ENCODE results near the gene USP25.

The USP25 gene

GRCh38 chr21:15856813-15857212 is 127.0 kb downstream of the USP25 start:
- H2BK120ac ChIP-seq (ENCODE audit: low read depth, low read length): no peak overlapping the region
- H3K4me1 ChIP-seq (ENCODE audit: control insufficient read depth, low read depth, low read length): no peaks in the 10 kb centered on the region
- H2AK5ac ChIP-seq (ENCODE audit: low read length): no peak overlapping the region
- no peak overlapping the region for H3K18ac ChIP-seq (ENCODE audit: low read length)
- H3K27ac ChIP-seq (ENCODE audit: low read depth, low read length): no peak overlapping the region
- no peak overlapping the region for H4K5ac ChIP-seq (ENCODE audit: low read length)
- H3K4me3 ChIP-seq (ENCODE audit: low read length): no peak overlapping the region
- H3K23ac ChIP-seq (ENCODE audit: low read length): no peak overlapping the region
- no peak overlapping the region for H4K8ac ChIP-seq (ENCODE audit: low read depth, low read length)
- no peak overlapping the region for H2BK15ac ChIP-seq (replicated peaks; ENCODE audit: low read depth)
- H3K9ac ChIP-seq (ENCODE audit: low read length): no peak overlapping the region
- DNase-seq: no peak
- no peak overlapping the region for H2BK5ac ChIP-seq (ENCODE audit: low read length)
- no CpG with 5 or more reads among the region's 1 CpG for WGBS (ENCODE audit: extremely low coverage, insufficient coverage, low lambda C conversion rate)
- no peak overlapping the region for H3K4me2 ChIP-seq (ENCODE audit: low read length)
- peaks cover 4% of the 10 kb centered on the region for H3K79me1 ChIP-seq (ENCODE audit: low read length)
- no peaks in the 10 kb centered on the region for H3K36me3 ChIP-seq (ENCODE audit: control insufficient read depth, insufficient read depth, low read length)
- H3K4ac ChIP-seq (ENCODE audit: low read depth, low read length): no peak overlapping the region
- no peak overlapping the region for H3K56ac ChIP-seq (ENCODE audit: low read length)
- no peaks in the 10 kb centered on the region for H3K79me2 ChIP-seq (ENCODE audit: control insufficient read depth, insufficient read depth, low read length)
- no peaks in the 10 kb centered on the region for H3K27me3 ChIP-seq (ENCODE audit: insufficient read depth, low read length, poor library complexity)

- no peak overlapping the region for H4K5ac ChIP-seq (ENCODE audit: low read length)
- no peaks in the 10 kb centered on the region for H3K27me3 ChIP-seq (ENCODE audit: insufficient read depth, low read length, poor library complexity)
- H2AK5ac ChIP-seq (ENCODE audit: low read length): no peak overlapping the region
- H2BK15ac ChIP-seq (replicated peaks; ENCODE audit: low read depth): no peak overlapping the region
- H3K18ac ChIP-seq (ENCODE audit: low read length): no peak overlapping the region
- H3K4me3 ChIP-seq (ENCODE audit: low read length): no peak overlapping the region
- no peak overlapping the region for H2BK120ac ChIP-seq (ENCODE audit: low read depth, low read length)
- no peak for DNase-seq
- no peak overlapping the region for H3K4me2 ChIP-seq (ENCODE audit: low read length)
- H3K79me2 ChIP-seq (ENCODE audit: control insufficient read depth, insufficient read depth, low read length): no peaks in the 10 kb centered on the region
- peaks cover 4% of the 10 kb centered on the region for H3K79me1 ChIP-seq (ENCODE audit: low read length)
- H3K36me3 ChIP-seq (ENCODE audit: control insufficient read depth, insufficient read depth, low read length): no peaks in the 10 kb centered on the region
- no peak overlapping the region for H3K27ac ChIP-seq (ENCODE audit: low read depth, low read length)
- no peaks in the 10 kb centered on the region for H3K4me1 ChIP-seq (ENCODE audit: control insufficient read depth, low read depth, low read length)
- 100% methylated on average over 1 of the region's 2 CpGs for WGBS (ENCODE audit: extremely low coverage, insufficient coverage, low lambda C conversion rate)
- H3K56ac ChIP-seq (ENCODE audit: low read length): no peak overlapping the region
- no peak overlapping the region for H3K4ac ChIP-seq (ENCODE audit: low read depth, low read length)
- no peak overlapping the region for H3K9ac ChIP-seq (ENCODE audit: low read length)
- H4K8ac ChIP-seq (ENCODE audit: low read depth, low read length): no peak overlapping the region
- H3K23ac ChIP-seq (ENCODE audit: low read length): no peak overlapping the region
- H2BK5ac ChIP-seq (ENCODE audit: low read length): no peak overlapping the region
Observed at GRCh38 chr21:15857740-15858139, 128.0 kb downstream of the USP25 start.

DNA sequence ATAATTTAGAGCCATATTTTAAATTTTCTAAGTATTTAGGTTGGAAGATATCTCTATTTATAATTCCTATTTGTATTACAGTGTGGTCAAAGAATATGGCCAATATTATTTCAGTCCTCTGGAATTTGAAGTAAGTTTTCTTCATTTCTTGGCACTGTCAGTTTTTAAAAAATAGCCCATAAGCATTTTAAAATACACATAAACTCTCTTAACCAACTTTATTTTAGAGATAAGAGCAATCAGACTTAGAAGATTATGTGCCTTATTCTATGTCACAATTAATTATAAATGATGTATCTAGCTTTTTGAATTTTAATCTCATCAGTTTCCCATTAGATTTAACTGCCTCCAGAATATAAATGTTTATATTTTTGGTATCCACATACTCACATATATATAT is 130.8 kb downstream of the USP25 start:
- H3K4me2 ChIP-seq (ENCODE audit: low read length): no peak overlapping the region
- no peaks in the 10 kb centered on the region for H3K79me2 ChIP-seq (ENCODE audit: control insufficient read depth, insufficient read depth, low read length)
- H3K4me3 ChIP-seq (ENCODE audit: low read length): no peak overlapping the region
- no peak overlapping the region for H3K27ac ChIP-seq (ENCODE audit: low read depth, low read length)
- no peak overlapping the region for H3K56ac ChIP-seq (ENCODE audit: low read length)
- no peaks in the 10 kb centered on the region for H3K4me1 ChIP-seq (ENCODE audit: control insufficient read depth, low read depth, low read length)
- H3K36me3 ChIP-seq (ENCODE audit: control insufficient read depth, insufficient read depth, low read length): no peaks in the 10 kb centered on the region
- no peak overlapping the region for H2AK5ac ChIP-seq (ENCODE audit: low read length)
- peaks cover 1% of the 10 kb centered on the region for H3K79me1 ChIP-seq (ENCODE audit: low read length)
- no peak overlapping the region for H3K4ac ChIP-seq (ENCODE audit: low read depth, low read length)
- no peak overlapping the region for H4K5ac ChIP-seq (ENCODE audit: low read length)
- no peak overlapping the region for H2BK15ac ChIP-seq (replicated peaks; ENCODE audit: low read depth)
- no peak overlapping the region for H3K9ac ChIP-seq (ENCODE audit: low read length)
- no peak overlapping the region for H3K18ac ChIP-seq (ENCODE audit: low read length)
- no peak overlapping the region for H4K8ac ChIP-seq (ENCODE audit: low read depth, low read length)
- no peak for DNase-seq
- H3K27me3 ChIP-seq (ENCODE audit: insufficient read depth, low read length, poor library complexity): no peaks in the 10 kb centered on the region
- H3K23ac ChIP-seq (ENCODE audit: low read length): no peak overlapping the region
- no peak overlapping the region for H2BK120ac ChIP-seq (ENCODE audit: low read depth, low read length)
- H2BK5ac ChIP-seq (ENCODE audit: low read length): no peak overlapping the region

DNA sequence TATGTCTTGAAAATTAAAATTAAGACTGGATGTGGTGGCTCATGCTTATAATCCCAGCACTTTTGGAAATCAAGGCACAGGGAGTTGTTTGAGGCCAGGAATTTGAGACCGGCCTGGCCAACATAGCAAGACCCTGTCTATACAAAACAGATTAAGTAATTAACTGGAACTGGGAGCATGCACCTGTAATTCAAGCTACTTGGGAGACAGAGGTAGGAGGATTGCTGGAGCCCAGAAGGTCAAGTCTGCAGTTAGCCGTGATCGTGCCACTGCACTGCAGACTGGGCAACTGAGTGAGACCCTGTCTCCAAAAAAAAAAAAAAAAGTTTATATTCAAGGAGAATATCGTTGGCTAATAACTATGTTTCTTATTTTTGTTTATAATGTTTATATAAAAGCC is 139.2 kb downstream of the USP25 start:
- no peaks in the 10 kb centered on the region for H3K79me2 ChIP-seq (ENCODE audit: control insufficient read depth, insufficient read depth, low read length)
- DNase-seq: no peak
- no peaks in the 10 kb centered on the region for H3K79me1 ChIP-seq (ENCODE audit: low read length)
- no peak overlapping the region for H3K27ac ChIP-seq (ENCODE audit: low read depth, low read length)
- H2BK5ac ChIP-seq (ENCODE audit: low read length): no peak overlapping the region
- no peak overlapping the region for H4K5ac ChIP-seq (ENCODE audit: low read length)
- H3K23ac ChIP-seq (ENCODE audit: low read length): no peak overlapping the region
- H3K36me3 ChIP-seq (ENCODE audit: control insufficient read depth, insufficient read depth, low read length): no peaks in the 10 kb centered on the region
- no peak overlapping the region for H3K56ac ChIP-seq (ENCODE audit: low read length)
- no peak overlapping the region for H2BK15ac ChIP-seq (replicated peaks; ENCODE audit: low read depth)
- H2BK120ac ChIP-seq (ENCODE audit: low read depth, low read length): no peak overlapping the region
- H4K8ac ChIP-seq (ENCODE audit: low read depth, low read length): no peak overlapping the region
- no peak overlapping the region for H3K4ac ChIP-seq (ENCODE audit: low read depth, low read length)
- no peaks in the 10 kb centered on the region for H3K4me1 ChIP-seq (ENCODE audit: control insufficient read depth, low read depth, low read length)
- no CpG with 5 or more reads among the region's 4 CpGs for WGBS (ENCODE audit: extremely low coverage, insufficient coverage, low lambda C conversion rate)
- no peak overlapping the region for H3K9ac ChIP-seq (ENCODE audit: low read length)
- no peak overlapping the region for H2AK5ac ChIP-seq (ENCODE audit: low read length)
- no peak overlapping the region for H3K18ac ChIP-seq (ENCODE audit: low read length)
- H3K27me3 ChIP-seq (ENCODE audit: insufficient read depth, low read length, poor library complexity): no peaks in the 10 kb centered on the region
- H3K4me3 ChIP-seq (ENCODE audit: low read length): no peak overlapping the region
- H3K4me2 ChIP-seq (ENCODE audit: low read length): no peak overlapping the region

- no peak overlapping the region for H3K23ac ChIP-seq (ENCODE audit: low read length)
- no peaks in the 10 kb centered on the region for H3K79me1 ChIP-seq (ENCODE audit: low read length)
- no peaks in the 10 kb centered on the region for H3K79me2 ChIP-seq (ENCODE audit: control insufficient read depth, insufficient read depth, low read length)
- H3K4ac ChIP-seq (ENCODE audit: low read depth, low read length): no peak overlapping the region
- H3K18ac ChIP-seq (ENCODE audit: low read length): no peak overlapping the region
- H3K56ac ChIP-seq (ENCODE audit: low read length): no peak overlapping the region
- H2BK5ac ChIP-seq (ENCODE audit: low read length): no peak overlapping the region
- H3K27ac ChIP-seq (ENCODE audit: low read depth, low read length): no peak overlapping the region
- no peak overlapping the region for H2BK120ac ChIP-seq (ENCODE audit: low read depth, low read length)
- no peak for DNase-seq
- no peak overlapping the region for H3K4me2 ChIP-seq (ENCODE audit: low read length)
- no peak overlapping the region for H4K5ac ChIP-seq (ENCODE audit: low read length)
- no peaks in the 10 kb centered on the region for H3K27me3 ChIP-seq (ENCODE audit: insufficient read depth, low read length, poor library complexity)
- no peak overlapping the region for H4K8ac ChIP-seq (ENCODE audit: low read depth, low read length)
- no peak overlapping the region for H2AK5ac ChIP-seq (ENCODE audit: low read length)
- no peak overlapping the region for H3K9ac ChIP-seq (ENCODE audit: low read length)
- no CpG with 5 or more reads among the region's 4 CpGs for WGBS (ENCODE audit: extremely low coverage, insufficient coverage, low lambda C conversion rate)
- no peaks in the 10 kb centered on the region for H3K36me3 ChIP-seq (ENCODE audit: control insufficient read depth, insufficient read depth, low read length)
- H2BK15ac ChIP-seq (replicated peaks; ENCODE audit: low read depth): no peak overlapping the region
- no peak overlapping the region for H3K4me3 ChIP-seq (ENCODE audit: low read length)
- H3K4me1 ChIP-seq (ENCODE audit: control insufficient read depth, low read depth, low read length): no peaks in the 10 kb centered on the region
Observed at GRCh38 chr21:15870819-15871218, 141.0 kb downstream of the USP25 start.

DNA sequence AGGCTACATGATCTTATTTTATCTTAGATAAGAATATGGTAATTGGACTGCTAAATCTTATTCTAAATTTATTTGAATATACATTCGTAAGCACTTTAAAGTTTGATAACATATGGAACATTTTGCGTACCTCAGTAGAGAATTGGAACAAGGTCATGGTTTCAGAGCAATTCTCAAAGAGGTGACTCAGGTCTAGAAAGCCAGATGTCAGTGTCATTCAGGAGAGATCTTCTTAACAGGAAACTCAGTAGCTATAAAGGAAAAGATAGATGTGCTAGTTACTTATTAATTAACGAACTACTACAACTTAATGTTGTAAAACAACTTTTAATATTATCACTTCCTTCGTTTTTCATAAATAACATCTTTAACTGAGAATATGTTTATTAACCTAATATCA is 142.5 kb downstream of the USP25 start:
- no peak overlapping the region for H2AK5ac ChIP-seq (ENCODE audit: low read length)
- H3K4ac ChIP-seq (ENCODE audit: low read depth, low read length): no peak overlapping the region
- no peaks in the 10 kb centered on the region for H3K79me1 ChIP-seq (ENCODE audit: low read length)
- no peaks in the 10 kb centered on the region for H3K36me3 ChIP-seq (ENCODE audit: control insufficient read depth, insufficient read depth, low read length)
- no peak overlapping the region for H3K56ac ChIP-seq (ENCODE audit: low read length)
- H3K4me3 ChIP-seq (ENCODE audit: low read length): no peak overlapping the region
- no peak overlapping the region for H3K9ac ChIP-seq (ENCODE audit: low read length)
- no peak overlapping the region for H4K8ac ChIP-seq (ENCODE audit: low read depth, low read length)
- no peak overlapping the region for H2BK5ac ChIP-seq (ENCODE audit: low read length)
- H4K5ac ChIP-seq (ENCODE audit: low read length): no peak overlapping the region
- H3K27ac ChIP-seq (ENCODE audit: low read depth, low read length): no peak overlapping the region
- H2BK120ac ChIP-seq (ENCODE audit: low read depth, low read length): no peak overlapping the region
- H3K23ac ChIP-seq (ENCODE audit: low read length): no peak overlapping the region
- no peaks in the 10 kb centered on the region for H3K79me2 ChIP-seq (ENCODE audit: control insufficient read depth, insufficient read depth, low read length)
- H3K4me1 ChIP-seq (ENCODE audit: control insufficient read depth, low read depth, low read length): no peaks in the 10 kb centered on the region
- DNase-seq: no peak
- H2BK15ac ChIP-seq (replicated peaks; ENCODE audit: low read depth): no peak overlapping the region
- no peaks in the 10 kb centered on the region for H3K27me3 ChIP-seq (ENCODE audit: insufficient read depth, low read length, poor library complexity)
- 100% methylated on average over 2 of the region's 4 CpGs for WGBS (ENCODE audit: extremely low coverage, insufficient coverage, low lambda C conversion rate)
- H3K18ac ChIP-seq (ENCODE audit: low read length): no peak overlapping the region
- no peak overlapping the region for H3K4me2 ChIP-seq (ENCODE audit: low read length)

All from mesendoderm (in vitro differentiated cells).